ENCODE results near the gene HCN1.
A peak's percentile ranks its signal among the peaks of the same experiment; 100 is the strongest.

HCN1 gene

GRCh38 chr5:45274241-45274640 is 421.9 kb downstream of the HCN1 start:
- Mint-ChIP-seq H3K4me3 (no peak overlapping the region), H3K4me1 (peaks cover 8% of the 10 kb centered on the region), H3K27ac (peak overlapping the region in 1 of 3 experiments; percentile 65), H3K9me3 (no peaks in the 10 kb centered on the region), H3K36me3 (ENCODE audit: low read depth) (no peaks in the 10 kb centered on the region), H3K27me3 (ENCODE audit: low read depth) (no peaks in the 10 kb centered on the region)
- no peak for TF ChIP-seq CTCF (IDR thresholded peaks at IDR 0.05; ENCODE audit: unreplicated experiment in 3 of 3)

- no peak overlapping the region for H3K4me3 Mint-ChIP-seq
- H3K27me3 Mint-ChIP-seq (ENCODE audit: low read depth) = no peaks in the 10 kb centered on the region
- TF ChIP-seq CTCF (IDR thresholded peaks at IDR 0.05; ENCODE audit: unreplicated experiment in 3 of 3) = no peak
- no peaks in the 10 kb centered on the region for H3K36me3 Mint-ChIP-seq (ENCODE audit: low read depth)
- H3K9me3 Mint-ChIP-seq = no peaks in the 10 kb centered on the region
- H3K4me1 Mint-ChIP-seq = peaks cover 8% of the 10 kb centered on the region
- H3K27ac Mint-ChIP-seq = peak overlapping the region in 1 of 3 experiments; percentile 64
Observed at GRCh38 chr5:45271626-45272025, 424.6 kb downstream of the HCN1 start.

- Mint-ChIP-seq H3K4me3 (no peak overlapping the region), H3K9me3 (no peaks in the 10 kb centered on the region), H3K4me1 (peaks cover 6% of the 10 kb centered on the region), H3K36me3 (ENCODE audit: low read depth) (no peaks in the 10 kb centered on the region), H3K27ac (no peak overlapping the region), H3K27me3 (ENCODE audit: low read depth) (no peaks in the 10 kb centered on the region)
- no peak for TF ChIP-seq CTCF (IDR thresholded peaks at IDR 0.05; ENCODE audit: unreplicated experiment in 3 of 3)
Observed at GRCh38 chr5:45264447-45264846, 431.7 kb downstream of the HCN1 start.

GRCh38 chr5:45262061-45262590 is 434.1 kb downstream of the HCN1 start:
- Mint-ChIP-seq H3K27ac (peak overlapping the region in 2 of 3 experiments; percentile 2 to 42), H3K27me3 (ENCODE audit: low read depth) (no peaks in the 10 kb centered on the region), H3K9me3 (no peaks in the 10 kb centered on the region), H3K4me1 (peaks cover 6% of the 10 kb centered on the region), H3K4me3 (no peak overlapping the region), H3K36me3 (ENCODE audit: low read depth) (no peaks in the 10 kb centered on the region)
- TF ChIP-seq CTCF (IDR thresholded peaks at IDR 0.05; ENCODE audit: unreplicated experiment in 3 of 3) = no peak

GRCh38 chr5:45261125-45261524 is 435.1 kb downstream of the HCN1 start:
- Mint-ChIP-seq H3K27me3 (ENCODE audit: low read depth) (no peaks in the 10 kb centered on the region), H3K4me1 (peaks cover 6% of the 10 kb centered on the region), H3K36me3 (ENCODE audit: low read depth) (no peaks in the 10 kb centered on the region), H3K4me3 (no peak overlapping the region), H3K27ac (peak overlapping the region in 2 of 3 experiments; percentile 2 to 56), H3K9me3 (no peaks in the 10 kb centered on the region)
- no peak for TF ChIP-seq CTCF (IDR thresholded peaks at IDR 0.05; ENCODE audit: unreplicated experiment in 3 of 3)

- no peaks in the 10 kb centered on the region for H3K36me3 Mint-ChIP-seq (ENCODE audit: low read depth)
- H3K4me3 Mint-ChIP-seq = no peak overlapping the region
- peaks cover 6% of the 10 kb centered on the region for H3K4me1 Mint-ChIP-seq
- H3K27me3 Mint-ChIP-seq (ENCODE audit: low read depth) = no peaks in the 10 kb centered on the region
- no peaks in the 10 kb centered on the region for H3K9me3 Mint-ChIP-seq
- H3K27ac Mint-ChIP-seq = peak overlapping the region in 2 of 3 experiments; percentile 35 to 77
- no peak for TF ChIP-seq CTCF (IDR thresholded peaks at IDR 0.05; ENCODE audit: unreplicated experiment in 3 of 3)
Observed at GRCh38 chr5:45260292-45260691, 435.9 kb downstream of the HCN1 start.
